Measurements from ENCODE around the gene CEP41.

GRCh38 chr7:130353196-130353595, 87.6 kb downstream of the CEP41 start:
- TF ChIP-seq, protein P1, sequence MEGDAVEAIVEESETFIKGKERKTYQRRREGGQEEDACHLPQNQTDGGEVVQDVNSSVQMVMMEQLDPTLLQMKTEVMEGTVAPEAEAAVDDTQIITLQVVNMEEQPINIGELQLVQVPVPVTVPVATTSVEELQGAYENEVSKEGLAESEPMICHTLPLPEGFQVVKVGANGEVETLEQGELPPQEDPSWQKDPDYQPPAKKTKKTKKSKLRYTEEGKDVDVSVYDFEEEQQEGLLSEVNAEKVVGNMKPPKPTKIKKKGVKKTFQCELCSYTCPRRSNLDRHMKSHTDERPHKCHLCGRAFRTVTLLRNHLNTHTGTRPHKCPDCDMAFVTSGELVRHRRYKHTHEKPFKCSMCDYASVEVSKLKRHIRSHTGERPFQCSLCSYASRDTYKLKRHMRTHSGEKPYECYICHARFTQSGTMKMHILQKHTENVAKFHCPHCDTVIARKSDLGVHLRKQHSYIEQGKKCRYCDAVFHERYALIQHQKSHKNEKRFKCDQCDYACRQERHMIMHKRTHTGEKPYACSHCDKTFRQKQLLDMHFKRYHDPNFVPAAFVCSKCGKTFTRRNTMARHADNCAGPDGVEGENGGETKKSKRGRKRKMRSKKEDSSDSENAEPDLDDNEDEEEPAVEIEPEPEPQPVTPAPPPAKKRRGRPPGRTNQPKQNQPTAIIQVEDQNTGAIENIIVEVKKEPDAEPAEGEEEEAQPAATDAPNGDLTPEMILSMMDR (conservative IDR thresholded peaks at IDR 0.05; ENCODE audit: low read length), result no peak
- no peak for TF ChIP-seq EZH2phosphoT487 (IDR thresholded peaks at IDR 0.05; ENCODE audit: borderline replicate concordance, low read depth, low read length)
